B cell (primary cell): ENCODE data around the gene UGT1A5. TPM values are rescaled to one million over a fixed set of nuclear protein-coding genes. Genes with fewer than 3 reads are reported as not detected.

Experiments used
- ATAC-seq: fragments of 200-7000 bp; cut with Tn5 transposase; one replicate; pipeline ENCODE4 v1.10.0; 2021; ENCODE audit warnings: low read depth, mild to moderate bottlenecking, moderate number of reproducible peaks, moderate library complexity
- CTCF ChIA-PET: fragments of 350-600 bp; sonication (Branson Sonifier 250); formaldehyde crosslinking; loops from one replicate; lab custom pipeline; 2021; ENCODE audit warnings: antibody characterized with exemption, inconsistent platforms; lab: Charles Lee
- POLR2A ChIA-PET: fragments of 350-600 bp; sonication (Branson Sonifier 250); formaldehyde crosslinking; loops from one replicate; lab custom pipeline; 2021; ENCODE audit warnings: antibody characterized with exemption; lab: Charles Lee
- DNase-seq: peaks from one replicate; pipeline ENCODE4 v3.0.0; 2013
- H2AFZ ChIP-seq: 2 replicates; pipeline ENCODE4 v1.6.1; 2012; ENCODE audit warnings: mild to moderate bottlenecking, low read depth, low read length; ENCODE audit not compliant: insufficient read depth, poor library complexity, severe bottlenecking
- H3K27ac ChIP-seq, 2 donors: 1 replicate in 1 of 2; 2 replicates in 1 of 2; pipeline ENCODE4 v1.5.1; 2012 to 2013; ENCODE audit warnings: low read length in 2 of 2, mild to moderate bottlenecking in 2 of 2, moderate library complexity in 1 of 2
- H3K27me3 ChIP-seq, 4 experiments: fragments of 200-600 bp in 1 of 4; sonication (generic) in 1 of 4; replicated peaks in 1 of 4; 1 replicate in 2 of 4; 2 replicates in 2 of 4; pipeline versions ENCODE4 v1.6.1 to v1.7.0; 2013 to 2016; ENCODE audit warnings: low read length in 3 of 4, mild to moderate bottlenecking in 2 of 4, mixed read lengths in 1 of 4, moderate library complexity in 1 of 4; ENCODE audit not compliant: insufficient read depth in 4 of 4, control insufficient read depth in 3 of 4; ENCODE audit errors: control extremely low read depth in 1 of 4
- H3K36me3 ChIP-seq, 2 experiments: replicated peaks in 1 of 2; 1 replicate in 1 of 2; 2 replicates in 1 of 2; pipeline versions ENCODE4 v1.6.1 to v1.7.1; 2013; ENCODE audit warnings: low read length in 1 of 2; ENCODE audit not compliant: insufficient read depth in 2 of 2, control insufficient read depth in 1 of 2; ENCODE audit errors: control extremely low read depth in 1 of 2, extremely low read depth in 1 of 2
- H3K4me1 ChIP-seq, 2 donors: fragments of 200-600 bp in 1 of 2; sonication (generic) in 1 of 2; 1 replicate in 1 of 2; 2 replicates in 1 of 2; pipeline versions ENCODE4 v1.5.1 to v1.6.1; 2013 to 2017; ENCODE audit warnings: low read length in 2 of 2; ENCODE audit not compliant: control insufficient read depth in 2 of 2, insufficient read depth in 2 of 2
- H3K4me2 ChIP-seq: replicated peaks from 2 replicates; pipeline ENCODE3; 2012; ENCODE audit warnings: mild to moderate bottlenecking, low read depth, low read length; ENCODE audit not compliant: poor library complexity, severe bottlenecking
- H3K4me3 ChIP-seq, 5 experiments: fragments of 200-600 bp in 1 of 5; sonication (generic) in 1 of 5; 1 replicate in 3 of 5; 2 replicates in 2 of 5; pipeline versions ENCODE4 v1.5.1 to v1.7.0; 2011 to 2016; ENCODE audit warnings: low read length in 4 of 5, mild to moderate bottlenecking in 4 of 5, low read depth in 2 of 5, control low read depth in 1 of 5, moderate library complexity in 1 of 5; ENCODE audit not compliant: insufficient read depth in 1 of 5; ENCODE audit errors: control extremely low read depth in 1 of 5, extremely low read depth in 1 of 5
- H3K79me2 ChIP-seq: fragments of 200-600 bp; sonication (generic); one replicate; pipeline ENCODE4 v1.6.0; 2016; ENCODE audit warnings: low read length; ENCODE audit not compliant: control insufficient read depth, insufficient read depth
- H3K9ac ChIP-seq: fragments of 200-600 bp; sonication (generic); 2 replicates; pipeline ENCODE4 v1.6.1; 2017; ENCODE audit warnings: mild to moderate bottlenecking, low read length, moderate library complexity
- H3K9me3 ChIP-seq, 3 donors: one replicate each; pipeline versions ENCODE4 v1.6.1 to v1.7.1; 2013; ENCODE audit warnings: low read length in 2 of 3; ENCODE audit not compliant: control insufficient read depth in 2 of 3, insufficient read depth in 1 of 3; ENCODE audit errors: control extremely low read depth in 1 of 3
- H4K20me1 ChIP-seq: 2 replicates; pipeline ENCODE4 v1.6.0; 2012; ENCODE audit warnings: mild to moderate bottlenecking, low read length; ENCODE audit not compliant: insufficient read depth, control insufficient read depth, poor library complexity, severe bottlenecking
- H3K27ac Mint-ChIP-seq: one replicate; pipeline ENCODE4 v1.8.0; 2021; ENCODE audit warnings: mixed read lengths
- H3K27me3 Mint-ChIP-seq: one replicate; pipeline ENCODE4 v1.8.0; 2021; ENCODE audit warnings: mixed read lengths
- H3K4me1 Mint-ChIP-seq: one replicate; pipeline ENCODE4 v1.8.0; 2021; ENCODE audit warnings: mixed read lengths
- H3K4me3 Mint-ChIP-seq: one replicate; pipeline ENCODE4 v1.8.0; 2021; ENCODE audit warnings: mixed read lengths
- H3K9me3 Mint-ChIP-seq: one replicate; pipeline ENCODE4 v1.8.0; 2022; ENCODE audit warnings: mixed read lengths; ENCODE audit not compliant: insufficient read depth
- CTCF ChIP-seq: fragments of 200-600 bp; IDR thresholded peaks from one replicate; pipeline ENCODE4 v1.8.0; 2022; ENCODE audit warnings: antibody characterized with exemption, mild to moderate bottlenecking
- EZH2 ChIP-seq: IDR thresholded peaks from 2 replicates; pipeline ENCODE4 v1.6.1; 2012; ENCODE audit warnings: borderline replicate concordance, low read depth, mild to moderate bottlenecking, moderate library complexity, low read length; ENCODE audit not compliant: insufficient read depth, poor library complexity, severe bottlenecking
- WGBS: methylation state at CpG from one replicate; pipeline ENCODE4 v1.1.5; 2013; ENCODE audit warnings: missing lambda C conversion rate; ENCODE audit not compliant: insufficient coverage; 5-methylcytosine and 5-hydroxymethylcytosine counted together
- intact Hi-C: fragments of 100-400 bp; cut with micrococcal nuclease; formaldehyde crosslinking; loops from one replicate; pipeline ENCODE4 v1.10.0; 2022
- polyA plus RNA-seq: library from polyadenylated mRNA; depleted of rRNA; stranded (reverse); fragments of >200 nt; gene quantifications from 2 replicates; pipeline ENCODE4 v1.2.3, GENCODE V29; 2012
- total RNA-seq, 2 donors: library from RNA; stranded (reverse); fragments of 120-200 nt in 1 of 2; gene quantifications; 1 replicate in 1 of 2; 2 replicates in 1 of 2; pipeline versions ENCODE4 v1.2.3 to v1.2.4, GENCODE V29; 2013 to 2022

The UGT1A5 gene
- total and polyA plus RNA-seq, 2 donors (not counting 1 experiment from before 2014, with no cell fraction given): not detected

- H3K4me2 ChIP-seq: no peak overlapping the region
- no peaks in the 10 kb centered on the region for H3K9me3 ChIP-seq
- ATAC-seq (no peak), DNase-seq (no peak)
- Mint-ChIP-seq H3K4me1 (no peaks in the 10 kb centered on the region), H3K9me3 (no peaks in the 10 kb centered on the region), H3K27me3 (peaks cover 18% of the 10 kb centered on the region), H3K4me3 (no peak overlapping the region), H3K27ac (no peak overlapping the region)
- no peak overlapping the region for H3K9ac ChIP-seq
- no peaks in the 10 kb centered on the region for H3K79me2 ChIP-seq
- H3K36me3 ChIP-seq: no peaks in the 10 kb centered on the region
- intact Hi-C loops: no loop called here
- TF ChIP-seq CTCF (no peak), EZH2 (no peak)
- no peak overlapping the region for H3K4me3 ChIP-seq
- H3K27me3 ChIP-seq: peaks cover 0 to 3% (median 0%) of the 10 kb centered on the region in 4 experiments
- ChIA-PET CTCF (no interaction called here), POLR2A (no interaction called here)
- H4K20me1 ChIP-seq: no peaks in the 10 kb centered on the region
- no peak overlapping the region for H2AFZ ChIP-seq
- H3K27ac ChIP-seq: no peak overlapping the region
- H3K4me1 ChIP-seq: no peaks in the 10 kb centered on the region
Measured at GRCh38 chr2:233673896-233674295, 38.8 kb upstream of the UGT1A5 start.

- ChIA-PET POLR2A (no interaction called here), CTCF (no interaction called here)
- WGBS: no CpG with 5 or more reads among the region's 1 CpG
- Mint-ChIP-seq H3K27me3 (peaks cover 20% of the 10 kb centered on the region), H3K9me3 (no peaks in the 10 kb centered on the region), H3K27ac (no peak overlapping the region), H3K4me3 (no peak overlapping the region), H3K4me1 (no peaks in the 10 kb centered on the region)
- peaks cover 0 to 3% (median 0%) of the 10 kb centered on the region in 4 experiments for H3K27me3 ChIP-seq
- TF ChIP-seq CTCF: no peak
- ATAC-seq (no peak), DNase-seq (no peak)
- H3K9me3 ChIP-seq: no peaks in the 10 kb centered on the region
- no peak overlapping the region for H3K9ac ChIP-seq
- intact Hi-C loops: no loop called here
- H3K27ac ChIP-seq: no peak overlapping the region
- no peak overlapping the region for H3K4me2 ChIP-seq
- no peaks in the 10 kb centered on the region for H3K79me2 ChIP-seq
- H4K20me1 ChIP-seq: no peaks in the 10 kb centered on the region
- no peaks in the 10 kb centered on the region for H3K36me3 ChIP-seq
- H2AFZ ChIP-seq: no peak overlapping the region
- H3K4me1 ChIP-seq: no peaks in the 10 kb centered on the region
- H3K4me3 ChIP-seq: no peak overlapping the region
Measured at GRCh38 chr2:233674314-233674713, 38.4 kb upstream of the UGT1A5 start.
